Stimulated activated CD4-positive, alpha-beta T cell treated with anti-CD3 and anti-CD28 coated beads, Interleukin-15, amount 100 ng/mL, for 48 hours (primary cell): ENCODE results near the gene STBD1.
"Not testable (repeated sequence)": the region's sequence is repeated elsewhere in the genome, so short reads cannot be mapped to it uniquely, and the experiment has no call there.

ENCODE experiments used
- DNase-seq, 2 donors: peaks; one replicate each; pipeline ENCODE4 v3.0.0-alpha.2; 2020; ENCODE audit warnings: low read depth in 2 of 2

STBD1 gene

GRCh38 chr4:76305971-76306881 lies at the start of gene STBD1:
Gene STBD1, plus strand, starts transcription at chr4:76306733. Its CDS starts 37 bp downstream, at chr4:76306770.
- DNase-seq, result no peak

GRCh38 chr4:76256968-76257367 lies 49.6 kb upstream of the STBD1 start:
- no peak for DNase-seq

GRCh38 chr4:76257824-76258223 lies 48.7 kb upstream of the STBD1 start:
- DNase-seq, result no peak

GRCh38 chr4:76260571-76260970 lies 46.0 kb upstream of the STBD1 start:
- no peak for DNase-seq

- DNase-seq, result no peak
Measured at GRCh38 chr4:76265631-76266218, 40.8 kb upstream of the STBD1 start.

- DNase-seq, result no peak
Measured at GRCh38 chr4:76266627-76267026, 39.9 kb upstream of the STBD1 start.

- no peak for DNase-seq
Measured at GRCh38 chr4:76267811-76268210, 38.7 kb upstream of the STBD1 start.

GRCh38 chr4:76270244-76271175 lies 36.0 kb upstream of the STBD1 start:
- DNase-seq, result no peak

GRCh38 chr4:76271248-76271647 lies 35.3 kb upstream of the STBD1 start:
- DNase-seq, result no peak

GRCh38 chr4:76272073-76272472 lies 34.5 kb upstream of the STBD1 start:
- no peak for DNase-seq

- DNase-seq, result no peak
Measured at GRCh38 chr4:76272582-76272981, 34.0 kb upstream of the STBD1 start.

- DNase-seq, result no peak
Measured at GRCh38 chr4:76272999-76273398, 33.5 kb upstream of the STBD1 start.

- no peak for DNase-seq
Measured at GRCh38 chr4:76275486-76276124, 30.9 kb upstream of the STBD1 start.

- no peak for DNase-seq
Measured at GRCh38 chr4:76276813-76277212, 29.7 kb upstream of the STBD1 start.

- DNase-seq, result no peak
Measured at GRCh38 chr4:76277667-76278066, 28.9 kb upstream of the STBD1 start.

- DNase-seq, result no peak
Measured at GRCh38 chr4:76278583-76278982, 27.9 kb upstream of the STBD1 start.

- DNase-seq, result no peak
Measured at GRCh38 chr4:76279462-76279861, 27.1 kb upstream of the STBD1 start.

- DNase-seq, result no peak
Measured at GRCh38 chr4:76280488-76281441, 25.8 kb upstream of the STBD1 start.

GRCh38 chr4:76281594-76281993 lies 24.9 kb upstream of the STBD1 start:
- not testable (repeated sequence) for DNase-seq

GRCh38 chr4:76282941-76283689 lies 23.4 kb upstream of the STBD1 start:
- DNase-seq, result no peak
